HG02623 (cell line): Measurements from ENCODE around the gene C6orf62.
"Not testable (repeated sequence)": the region's sequence is repeated elsewhere in the genome, so short reads cannot be mapped to it uniquely, and the experiment has no call there.

Source experiments
- ATAC-seq: cut with Tn5 transposase; IDR thresholded peaks from one replicate; pipeline ENCODE4 v1.9.1; 2021; ENCODE audit warnings: moderate library complexity; ENCODE audit not compliant: unreplicated experiment

The C6orf62 gene

GRCh38 chr6:24719125-24719971 is at the start of gene C6orf62:
Gene C6orf62, minus strand, starts transcription at chr6:24719154. Its CDS starts 486 bp downstream, at chr6:24718668.
- no peak for ATAC-seq

- no peak for ATAC-seq
Observed at GRCh38 chr6:24768361-24768760, 49.4 kb upstream of the C6orf62 start.

- ATAC-seq = no peak
Observed at GRCh38 chr6:24766680-24767462, 47.9 kb upstream of the C6orf62 start.

GRCh38 chr6:24765968-24766367 is 47.0 kb upstream of the C6orf62 start:
- not testable (repeated sequence) for ATAC-seq

- ATAC-seq = not testable (repeated sequence)
Observed at GRCh38 chr6:24764833-24765828, 46.2 kb upstream of the C6orf62 start.

GRCh38 chr6:24763578-24763977 is 44.6 kb upstream of the C6orf62 start:
- ATAC-seq = no peak

GRCh38 chr6:24761851-24762250 is 42.9 kb upstream of the C6orf62 start:
- no peak for ATAC-seq

- no peak for ATAC-seq
Observed at GRCh38 chr6:24761193-24761835, 42.4 kb upstream of the C6orf62 start.

GRCh38 chr6:24760210-24760609 is 41.3 kb upstream of the C6orf62 start:
- ATAC-seq = no peak

GRCh38 chr6:24759718-24760117 is 40.8 kb upstream of the C6orf62 start:
- no peak for ATAC-seq

GRCh38 chr6:24757611-24758010 is 38.7 kb upstream of the C6orf62 start:
- ATAC-seq = no peak

GRCh38 chr6:24755279-24755678 is 36.3 kb upstream of the C6orf62 start:
- ATAC-seq = no peak

- not testable (repeated sequence) for ATAC-seq
Observed at GRCh38 chr6:24754378-24754777, 35.4 kb upstream of the C6orf62 start.

- no peak for ATAC-seq
Observed at GRCh38 chr6:24753545-24753944, 34.6 kb upstream of the C6orf62 start.

- ATAC-seq = no peak
Observed at GRCh38 chr6:24752917-24753492, 34.1 kb upstream of the C6orf62 start.

GRCh38 chr6:24752503-24752902 is 33.5 kb upstream of the C6orf62 start:
- ATAC-seq = no peak

GRCh38 chr6:24750878-24751277 is 31.9 kb upstream of the C6orf62 start:
- not testable (repeated sequence) for ATAC-seq

GRCh38 chr6:24749297-24749696 is 30.3 kb upstream of the C6orf62 start:
- no peak for ATAC-seq

- ATAC-seq = no peak
Observed at GRCh38 chr6:24744911-24745310, 26.0 kb upstream of the C6orf62 start.

- ATAC-seq = no peak
Observed at GRCh38 chr6:24743944-24744335, 25.0 kb upstream of the C6orf62 start.
